ENCODE results near the gene COL6A3.
"Not testable (repeated sequence)": the region's sequence is repeated elsewhere in the genome, so short reads cannot be mapped to it uniquely, and the experiment has no call there.

COL6A3 gene

GRCh38 chr2:237379636-237380035 is 34.3 kb downstream of the COL6A3 start:
- no peak for DNase-seq (ENCODE audit: low spot score)

GRCh38 chr2:237378650-237379049 is 35.3 kb downstream of the COL6A3 start:
- DNase-seq (ENCODE audit: low spot score), result no peak

- DNase-seq (ENCODE audit: low spot score), result no peak
Observed at GRCh38 chr2:237374284-237375060, 39.5 kb downstream of the COL6A3 start.

GRCh38 chr2:237371856-237372255 is 42.1 kb downstream of the COL6A3 start:
- no peak for DNase-seq (ENCODE audit: low spot score)

- no peak for DNase-seq (ENCODE audit: low spot score)
Observed at GRCh38 chr2:237365671-237366070, 48.3 kb downstream of the COL6A3 start.

GRCh38 chr2:237364655-237365054 is 49.3 kb downstream of the COL6A3 start:
- DNase-seq (ENCODE audit: low spot score), result no peak

GRCh38 chr2:237361194-237362004 is 52.6 kb downstream of the COL6A3 start:
- DNase-seq (ENCODE audit: low spot score), result no peak

GRCh38 chr2:237359894-237360780 is 53.8 kb downstream of the COL6A3 start:
- DNase-seq (ENCODE audit: low spot score), result no peak

GRCh38 chr2:237359518-237359840 is 54.5 kb downstream of the COL6A3 start:
- DNase-seq (ENCODE audit: low spot score), result no peak

GRCh38 chr2:237358721-237359517 is 55.0 kb downstream of the COL6A3 start:
- no peak for DNase-seq (ENCODE audit: low spot score)

GRCh38 chr2:237355701-237356100 is 58.3 kb downstream of the COL6A3 start:
- no peak for DNase-seq (ENCODE audit: low spot score)

- no peak for DNase-seq (ENCODE audit: low spot score)
Observed at GRCh38 chr2:237354892-237355291, 59.1 kb downstream of the COL6A3 start.

GRCh38 chr2:237354172-237354571 is 59.8 kb downstream of the COL6A3 start:
- not testable (repeated sequence) for DNase-seq (ENCODE audit: low spot score)

GRCh38 chr2:237353215-237353614 is 60.7 kb downstream of the COL6A3 start:
- peak; percentile 64 for DNase-seq (ENCODE audit: low spot score)

GRCh38 chr2:237352279-237352845 is 61.6 kb downstream of the COL6A3 start:
- no peak for DNase-seq (ENCODE audit: low spot score)

- DNase-seq (ENCODE audit: low spot score), result no peak
Observed at GRCh38 chr2:237351796-237352195, 62.2 kb downstream of the COL6A3 start.

GRCh38 chr2:237351046-237351445 is 62.9 kb downstream of the COL6A3 start:
- DNase-seq (ENCODE audit: low spot score), result no peak

GRCh38 chr2:237350597-237350996 is 63.4 kb downstream of the COL6A3 start:
- no peak for DNase-seq (ENCODE audit: low spot score)

GRCh38 chr2:237350070-237350469 is 63.9 kb downstream of the COL6A3 start:
- DNase-seq (ENCODE audit: low spot score), result no peak

GRCh38 chr2:237348281-237348865 is 65.6 kb downstream of the COL6A3 start:
- DNase-seq (ENCODE audit: low spot score), result no peak

All from SW480 (cell line).